HG03280 (cell line): ENCODE results near the gene KRT79.
"Not testable (repeated sequence)": the region's sequence is repeated elsewhere in the genome, so short reads cannot be mapped to it uniquely, and the experiment has no call there.

Experiments
- ATAC-seq: cut with Tn5 transposase; IDR thresholded peaks from one replicate; pipeline ENCODE4 v1.9.1; 2021; ENCODE audit warnings: mild to moderate bottlenecking, moderate library complexity; ENCODE audit not compliant: unreplicated experiment

KRT79 gene

GRCh38 chr12:52807544-52808470, 26.3 kb downstream of the KRT79 start:
- ATAC-seq: no peak

- ATAC-seq: no peak
Measured at GRCh38 chr12:52806821-52807543, 27.1 kb downstream of the KRT79 start.

GRCh38 chr12:52806169-52806811, 27.8 kb downstream of the KRT79 start:
- no peak for ATAC-seq

DNA sequence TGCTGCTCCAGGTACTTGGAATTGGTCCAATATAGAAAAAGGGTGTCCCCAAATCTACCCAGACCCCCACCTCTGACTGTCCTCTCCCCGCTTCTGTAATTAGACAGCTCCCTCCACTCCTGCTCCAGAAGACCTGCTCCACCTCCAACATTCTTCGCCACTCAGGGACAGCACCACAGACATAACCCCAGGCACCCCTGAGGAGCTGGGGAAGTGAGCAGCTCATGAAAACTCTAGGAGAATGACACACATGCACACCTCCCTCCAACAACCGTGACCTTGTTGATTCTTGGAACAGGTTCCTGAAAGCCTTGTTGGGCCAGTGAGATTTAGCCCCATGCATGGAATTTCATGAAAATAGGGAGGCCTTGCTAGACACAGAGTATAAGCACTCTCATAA, 28.4 kb downstream of the KRT79 start:
- no peak for ATAC-seq

DNA sequence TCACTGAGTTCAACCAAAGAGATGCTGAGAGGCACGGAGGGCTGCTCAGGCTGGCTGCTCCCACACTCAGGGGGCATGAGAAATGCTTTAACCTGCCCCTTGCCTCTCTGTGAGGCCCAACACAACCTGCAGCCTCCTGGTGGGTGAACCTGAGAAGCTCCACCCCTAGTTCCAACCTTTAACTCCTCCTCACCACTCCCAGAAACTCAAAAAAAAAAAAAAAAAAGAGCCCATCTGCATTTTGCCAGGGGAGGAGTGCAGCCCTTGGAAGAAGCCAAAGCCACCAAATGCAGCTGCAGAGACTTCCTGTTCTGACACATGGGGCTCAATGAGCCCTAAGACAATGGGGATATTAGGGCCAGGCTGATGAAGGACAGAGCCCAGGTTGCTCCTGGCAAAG, 29.1 kb downstream of the KRT79 start:
- ATAC-seq: no peak

GRCh38 chr12:52802442-52802841, 31.7 kb downstream of the KRT79 start:
- ATAC-seq: no peak

DNA sequence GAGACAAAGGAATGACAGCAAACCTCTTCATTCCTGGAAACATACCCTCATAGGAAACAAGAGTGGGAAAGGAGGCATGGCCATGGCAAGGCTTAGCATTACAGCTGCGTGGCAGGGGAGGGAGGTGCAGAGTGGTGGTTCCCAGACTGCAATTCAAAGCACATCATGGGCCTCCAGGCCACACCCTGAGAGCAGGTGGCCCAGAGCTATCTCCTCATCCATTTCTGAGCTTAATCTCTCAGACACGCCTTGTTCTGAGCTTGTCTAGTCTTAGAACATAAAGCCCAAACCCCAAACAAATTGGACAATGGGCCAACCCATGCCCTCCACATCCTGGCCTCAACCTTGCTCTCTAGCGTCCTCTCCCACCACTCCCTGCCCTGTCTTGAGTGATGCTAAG, 32.3 kb downstream of the KRT79 start:
- ATAC-seq: no peak

- no peak for ATAC-seq
Measured at GRCh38 chr12:52800259-52800917, 33.7 kb downstream of the KRT79 start.

- ATAC-seq: no peak
Measured at GRCh38 chr12:52799505-52800211, 34.5 kb downstream of the KRT79 start.

GRCh38 chr12:52798671-52799504, 35.2 kb downstream of the KRT79 start:
- no peak for ATAC-seq

DNA sequence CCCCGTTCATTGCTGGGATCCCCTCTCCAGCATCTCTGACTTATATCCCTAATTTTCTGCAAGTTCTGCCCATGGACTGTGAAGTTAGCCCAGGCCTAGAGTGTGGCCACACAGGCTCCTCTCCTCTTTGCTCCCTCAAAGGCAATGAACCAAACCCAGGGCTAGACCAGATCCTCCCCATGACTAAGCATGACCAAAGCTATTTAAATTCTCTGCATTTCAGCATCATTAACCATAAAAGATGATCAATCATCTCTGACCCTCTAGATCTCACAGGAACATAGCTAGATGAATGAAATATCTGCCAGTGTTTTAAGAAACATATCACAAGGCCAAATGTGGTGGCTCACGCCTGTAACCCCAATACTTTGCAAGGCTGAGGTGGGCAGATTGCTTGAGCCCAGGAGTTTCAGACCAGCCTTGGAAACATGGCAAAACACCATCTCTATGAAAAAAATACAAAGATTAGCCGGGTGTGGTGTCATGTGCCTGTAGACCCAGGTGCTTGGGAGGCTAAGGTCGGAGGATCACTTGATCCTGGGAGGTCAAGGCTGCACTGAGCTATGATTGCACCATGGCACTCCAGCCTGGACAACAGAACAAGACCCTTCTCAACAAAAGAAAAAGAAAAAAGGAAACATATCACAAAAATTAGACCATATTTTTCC, 36.0 kb downstream of the KRT79 start:
- ATAC-seq: no peak

GRCh38 chr12:52797529-52797894, 36.6 kb downstream of the KRT79 start:
- no peak for ATAC-seq

DNA sequence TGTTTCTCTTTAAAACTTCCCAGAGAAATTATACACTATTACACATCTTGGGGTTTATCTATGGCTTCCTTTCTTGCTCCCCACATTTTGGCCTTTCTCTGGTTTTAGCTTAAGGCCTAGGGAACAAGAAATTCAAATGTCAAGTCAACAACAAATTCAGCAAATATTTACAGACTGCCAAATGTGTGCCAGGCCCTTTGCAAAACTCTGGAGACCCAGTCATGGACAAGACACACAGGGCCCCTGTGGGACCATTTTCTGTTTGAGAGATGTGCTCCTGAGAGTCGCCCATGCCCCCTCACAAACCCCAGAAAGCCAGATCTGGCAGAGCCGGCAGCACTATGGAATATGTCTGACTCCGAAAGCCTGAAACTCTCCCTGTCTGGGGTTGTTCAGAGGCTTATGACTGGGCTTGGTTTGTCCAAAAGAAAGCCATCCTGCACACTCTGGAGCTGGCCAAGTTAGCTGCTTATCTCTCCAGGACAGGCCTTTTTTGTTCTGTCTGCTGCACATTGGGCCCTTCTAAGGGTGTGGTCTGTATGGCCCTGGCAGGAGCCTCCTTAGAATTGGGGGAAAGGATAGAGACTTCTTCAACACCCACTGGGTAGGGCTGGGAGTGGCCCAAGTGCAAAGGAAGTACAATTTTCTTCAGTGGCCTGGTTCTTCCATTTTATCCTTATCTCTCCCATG, 37.1 kb downstream of the KRT79 start:
- ATAC-seq: no peak

DNA sequence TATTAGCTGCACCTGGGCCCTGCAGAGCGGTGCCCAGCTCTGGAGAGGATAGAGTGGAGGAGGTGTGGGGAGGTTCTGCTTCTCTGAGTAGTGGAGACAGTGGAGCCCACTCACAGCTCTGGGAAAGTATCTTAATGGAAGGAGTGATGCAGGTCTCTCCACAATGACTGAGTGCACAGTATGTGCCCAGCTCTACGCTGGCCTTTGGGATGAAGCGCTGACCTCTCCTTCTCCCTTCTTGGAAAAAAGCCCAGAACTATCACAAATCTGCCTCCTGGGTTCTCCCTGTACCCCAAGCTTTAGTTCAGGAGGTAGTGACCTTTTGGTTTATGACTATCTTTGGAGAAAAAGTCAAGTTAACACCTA, 37.7 kb downstream of the KRT79 start:
- no peak for ATAC-seq

DNA sequence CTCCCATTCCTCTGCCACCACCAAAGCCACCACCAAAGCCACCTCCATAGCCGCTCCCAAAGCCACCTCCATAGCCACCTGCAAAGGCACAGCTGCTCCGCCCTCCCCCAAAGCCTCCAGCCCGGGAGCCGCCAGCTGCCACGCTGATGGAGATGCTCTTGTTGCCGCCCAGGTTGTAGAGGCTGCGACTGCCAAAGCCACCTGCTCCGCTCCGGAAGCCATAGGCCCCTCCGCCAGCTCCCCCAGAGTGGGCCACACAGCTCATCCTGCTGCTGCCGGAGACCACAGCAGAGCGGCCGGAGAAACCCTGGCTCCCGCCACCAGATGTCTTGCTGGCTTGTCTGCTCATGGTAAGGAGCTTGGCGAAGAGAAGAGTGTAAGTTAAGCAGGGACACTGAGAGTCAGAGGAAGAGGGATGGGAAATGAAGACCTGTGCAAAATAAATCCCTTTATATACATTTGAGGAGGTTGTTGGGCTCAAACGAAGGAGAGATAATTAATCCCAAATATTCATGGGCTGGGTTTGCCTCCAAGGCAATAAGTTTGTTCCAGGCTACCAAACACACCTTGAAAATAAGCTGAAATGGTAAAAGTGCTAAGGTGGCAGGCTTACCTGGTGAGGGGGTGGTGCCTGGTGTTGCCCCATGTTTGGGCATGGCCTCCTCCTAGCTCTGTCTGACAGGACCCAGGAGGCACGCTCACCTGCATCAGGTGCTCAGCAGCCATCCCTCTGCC, 38.2 kb downstream of the KRT79 start, which contains the start of gene KRT3:
TSS of gene KRT3 (minus strand) at position 424 of the 735 bp plus-strand sequence. CDS start at position 349, 75 bp downstream.
- ATAC-seq: no peak

DNA sequence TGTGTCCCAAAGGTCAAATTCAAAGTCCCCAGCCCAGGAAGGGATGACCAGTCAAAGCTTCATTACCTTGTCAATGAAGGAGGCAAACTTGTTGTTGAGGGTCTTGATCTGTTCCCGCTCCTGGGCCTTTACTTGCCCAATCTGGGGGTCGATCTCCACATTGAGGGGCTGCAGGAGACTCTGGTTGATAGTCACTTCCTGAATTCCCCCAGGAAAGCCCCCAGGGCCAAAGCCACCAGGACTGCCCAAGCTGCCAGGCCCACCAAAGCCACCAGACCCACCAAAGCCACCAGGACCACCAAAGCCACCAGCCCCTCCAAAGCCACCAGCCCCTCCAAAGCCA, 38.8 kb downstream of the KRT79 start:
- ATAC-seq: not testable (repeated sequence)

DNA sequence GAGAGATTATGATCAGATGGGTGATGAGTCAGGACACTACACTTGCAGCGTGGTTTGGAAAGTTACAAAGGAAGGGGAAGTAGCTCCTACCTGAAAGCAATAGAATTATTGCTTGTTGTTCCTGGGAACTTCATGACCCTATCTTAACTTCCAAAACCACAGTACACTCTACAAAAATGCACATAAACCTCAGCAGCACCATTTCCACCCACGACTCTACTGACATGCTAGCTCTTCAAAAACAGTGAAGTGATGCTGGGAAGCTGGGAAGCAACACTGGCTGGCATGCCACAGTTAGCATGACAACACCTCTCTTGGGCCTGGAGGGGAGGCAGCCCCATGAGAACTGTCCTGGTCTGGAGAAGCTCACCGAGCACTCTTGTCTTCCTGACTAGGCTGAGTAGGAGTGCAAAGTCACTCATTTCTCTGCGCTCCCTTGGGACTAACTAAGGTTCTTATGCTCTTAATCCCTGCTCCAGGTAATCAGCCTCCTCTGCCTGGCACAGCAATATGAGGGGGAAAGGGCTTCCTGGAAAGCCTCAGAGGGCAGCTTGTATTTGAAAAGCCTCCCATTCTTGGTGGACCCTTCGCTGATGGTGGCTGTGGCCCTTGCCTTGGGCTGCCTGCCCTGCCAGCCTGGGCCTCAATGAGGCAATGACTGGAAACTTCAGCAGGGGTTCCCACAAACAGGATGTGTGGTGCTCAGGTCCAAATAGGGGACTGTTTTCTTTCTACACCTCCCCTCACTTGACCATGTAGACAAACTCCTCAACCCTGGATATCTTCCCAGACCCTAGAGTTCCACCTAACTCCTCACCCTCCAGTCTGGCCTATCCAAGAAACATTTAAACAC, 39.4 kb downstream of the KRT79 start:
- no peak for ATAC-seq
